NCI-H146 (cell line): ENCODE measurements around the gene NDUFS8.
A peak's percentile ranks its signal among the peaks of the same experiment; 100 is the strongest.

Experiments
- DNase-seq: peaks from one replicate; lab custom pipeline; 2025; lab: John Stamatoyannopoulos, UW

The NDUFS8 gene

DNA sequence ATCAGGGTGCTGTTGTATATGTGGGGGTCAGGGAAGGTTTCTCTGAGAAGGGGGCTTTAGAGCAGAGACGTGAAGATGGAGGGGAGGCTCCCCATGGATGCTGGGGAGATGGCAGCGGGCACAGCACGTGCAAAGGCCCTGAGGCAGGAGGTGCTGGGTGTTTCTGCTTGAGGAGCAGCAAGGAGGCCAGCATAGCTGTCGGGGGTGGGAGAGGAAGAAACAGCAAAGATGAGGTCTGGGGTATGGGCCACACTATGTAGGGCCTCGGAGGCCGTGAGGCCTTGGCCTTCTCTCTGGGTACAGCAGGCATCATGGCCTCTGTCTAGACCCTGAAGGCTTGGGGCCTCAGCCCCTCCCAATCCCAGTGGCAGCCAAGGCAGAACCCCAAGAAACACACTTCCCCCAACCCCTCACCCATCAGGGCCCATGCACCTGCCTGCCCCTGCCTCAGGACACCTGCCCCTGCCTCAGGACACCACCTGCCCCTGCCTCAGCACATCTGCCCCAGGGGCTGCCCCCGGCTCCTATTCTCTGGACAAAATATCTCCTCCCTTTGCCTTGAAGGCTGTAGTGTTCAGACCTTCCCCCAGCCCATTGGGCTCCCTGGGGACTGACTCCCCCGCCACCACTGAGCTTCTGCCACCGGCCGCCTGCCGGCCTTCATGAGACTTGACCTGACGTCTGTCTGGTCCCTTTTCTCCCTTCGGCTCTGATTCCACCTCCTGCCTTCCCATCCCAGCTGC lies 14.1 kb upstream of the NDUFS8 start:
- peak; percentile 42 for DNase-seq

DNA sequence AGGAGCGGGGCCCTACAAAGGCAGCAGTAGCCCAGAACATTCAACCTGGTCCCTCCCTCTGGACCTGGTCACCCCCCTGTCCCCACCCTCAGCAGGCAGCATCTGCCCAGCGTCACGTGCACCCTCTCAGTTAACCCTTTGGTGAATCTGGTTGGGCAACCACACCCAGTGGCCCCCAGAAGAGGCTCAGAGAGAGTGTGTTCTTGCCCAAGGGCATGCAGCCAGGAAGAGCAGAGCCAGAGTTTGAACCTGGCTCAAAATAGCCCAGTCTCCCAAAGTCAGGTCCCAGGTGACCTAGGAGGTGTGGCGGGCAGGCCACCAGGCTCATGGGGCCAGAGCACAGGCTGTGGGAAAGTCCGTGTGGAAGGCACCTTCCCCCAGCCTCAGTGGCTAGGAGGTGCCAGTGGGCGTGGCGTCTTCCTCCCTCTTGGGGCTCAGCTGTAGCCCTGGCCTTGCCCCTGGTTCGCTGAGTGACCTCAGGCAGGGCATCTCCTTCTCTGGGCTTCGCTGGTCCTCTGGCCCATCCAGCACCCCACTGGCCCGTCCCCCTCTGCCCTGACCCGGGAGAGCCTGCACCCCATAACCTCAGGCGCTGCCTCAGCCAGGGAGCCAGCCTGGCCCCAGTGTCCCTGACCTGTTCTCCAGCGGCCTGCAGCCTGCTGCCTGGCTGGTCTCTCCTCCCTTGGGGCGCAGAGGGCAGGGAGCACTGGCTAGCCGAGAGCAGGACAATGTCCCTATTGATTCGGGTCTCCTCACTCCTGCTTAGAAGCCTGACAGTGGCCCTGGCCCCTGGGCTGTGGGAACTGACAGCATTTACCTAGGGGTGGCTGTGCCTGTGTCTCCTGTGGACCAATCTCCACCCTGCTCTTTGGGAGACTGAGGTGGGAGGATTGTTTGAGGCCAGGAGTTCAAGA lies 13.3 kb upstream of the NDUFS8 start:
- DNase-seq: no peak

DNA sequence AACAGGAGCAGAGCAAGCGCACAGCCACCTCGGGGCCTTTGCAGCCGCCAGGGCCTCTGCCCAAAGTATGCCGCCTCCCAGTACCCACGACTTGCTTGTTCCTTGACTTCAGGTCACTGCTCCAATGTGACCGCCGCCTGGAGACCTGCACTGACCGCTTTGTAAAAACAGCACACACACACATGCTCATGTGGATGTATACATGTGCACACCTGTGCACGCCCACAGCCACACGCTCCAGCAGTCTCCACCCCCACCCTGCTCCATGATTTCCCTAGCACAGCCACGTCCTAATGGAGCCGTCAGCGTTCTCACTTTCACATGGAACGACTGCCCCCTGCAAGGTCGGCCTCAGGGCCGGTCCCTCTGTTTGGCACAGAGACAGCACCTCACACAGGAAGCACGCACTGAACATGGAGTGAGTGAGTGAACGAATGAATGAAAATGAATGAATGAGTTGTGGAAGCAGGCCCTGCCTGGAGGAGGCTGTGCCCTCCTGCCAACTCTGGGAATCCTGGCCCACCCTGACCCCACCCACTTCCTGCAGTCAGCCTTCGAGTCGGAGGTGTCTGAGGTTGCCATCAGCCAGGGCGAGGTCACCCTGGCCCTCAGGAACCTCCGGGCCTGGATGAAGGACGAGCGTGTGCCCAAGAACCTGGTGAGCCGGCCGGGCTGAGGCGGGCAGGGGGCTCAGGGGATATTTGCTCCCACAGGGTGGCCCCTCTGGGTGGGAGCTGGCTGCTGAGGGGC lies 12.3 kb upstream of the NDUFS8 start:
- DNase-seq: no peak

DNA sequence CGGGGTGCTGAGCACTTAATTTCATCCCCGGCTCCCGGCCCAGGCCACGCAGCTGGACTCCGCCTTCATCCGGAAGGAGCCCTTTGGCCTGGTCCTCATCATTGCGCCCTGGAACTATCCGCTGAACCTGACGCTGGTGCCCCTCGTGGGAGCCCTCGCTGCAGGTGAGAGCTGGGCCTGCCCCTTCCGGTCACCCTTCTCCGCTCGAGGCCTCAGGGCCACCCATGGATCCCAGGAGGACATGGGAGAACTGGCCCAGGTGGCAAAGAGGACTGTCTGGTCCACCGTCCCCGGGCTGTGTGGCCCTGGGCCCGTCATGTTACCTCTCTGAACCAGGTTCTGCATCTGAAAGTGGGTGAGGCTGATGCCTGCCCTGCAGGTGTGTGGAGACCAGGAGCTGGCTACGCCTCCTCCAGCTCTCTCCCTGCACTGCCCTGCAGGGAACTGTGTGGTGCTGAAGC lies 11.7 kb upstream of the NDUFS8 start:
- no peak for DNase-seq

DNA sequence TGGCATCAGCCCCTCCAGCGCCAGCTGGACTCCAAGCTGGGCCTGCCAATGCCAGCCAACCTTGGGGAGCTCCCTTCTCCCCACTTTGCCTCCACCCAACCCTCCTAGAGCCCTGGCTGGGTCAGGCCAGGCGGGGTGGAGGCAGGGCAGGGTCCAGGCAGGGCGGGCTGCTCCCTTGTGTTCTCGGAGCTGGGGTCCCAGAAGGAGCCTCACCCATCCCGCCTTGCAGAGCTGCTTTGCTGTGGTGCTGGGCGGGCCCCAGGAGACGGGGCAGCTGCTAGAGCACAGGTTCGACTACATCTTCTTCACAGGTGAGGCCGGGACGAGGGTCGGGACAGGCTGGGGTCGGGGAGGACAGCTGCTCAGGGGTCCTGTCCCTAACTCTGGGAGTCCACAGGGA lies 11.0 kb upstream of the NDUFS8 start:
- DNase-seq: no peak

DNA sequence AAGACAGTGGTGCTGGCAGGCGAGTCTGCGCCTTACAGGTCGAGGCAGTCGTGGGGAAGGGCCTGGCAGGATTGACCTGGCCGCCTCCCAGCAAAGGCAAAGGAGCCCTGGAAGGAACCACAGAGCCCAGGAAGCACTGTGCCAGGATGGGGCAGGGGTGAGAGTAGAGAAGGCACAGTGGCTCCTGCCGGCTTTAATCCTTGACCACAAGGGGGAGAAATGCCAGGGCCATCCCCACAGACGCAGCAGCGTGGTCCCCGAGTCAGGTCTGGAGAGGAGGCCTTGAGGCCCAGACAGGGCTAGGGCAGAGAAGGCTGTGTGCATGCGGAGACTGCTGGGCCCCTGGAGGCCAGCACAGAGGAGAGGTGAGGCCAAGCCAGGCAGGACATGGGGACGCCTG lies 9.9 kb upstream of the NDUFS8 start:
- no peak for DNase-seq

DNA sequence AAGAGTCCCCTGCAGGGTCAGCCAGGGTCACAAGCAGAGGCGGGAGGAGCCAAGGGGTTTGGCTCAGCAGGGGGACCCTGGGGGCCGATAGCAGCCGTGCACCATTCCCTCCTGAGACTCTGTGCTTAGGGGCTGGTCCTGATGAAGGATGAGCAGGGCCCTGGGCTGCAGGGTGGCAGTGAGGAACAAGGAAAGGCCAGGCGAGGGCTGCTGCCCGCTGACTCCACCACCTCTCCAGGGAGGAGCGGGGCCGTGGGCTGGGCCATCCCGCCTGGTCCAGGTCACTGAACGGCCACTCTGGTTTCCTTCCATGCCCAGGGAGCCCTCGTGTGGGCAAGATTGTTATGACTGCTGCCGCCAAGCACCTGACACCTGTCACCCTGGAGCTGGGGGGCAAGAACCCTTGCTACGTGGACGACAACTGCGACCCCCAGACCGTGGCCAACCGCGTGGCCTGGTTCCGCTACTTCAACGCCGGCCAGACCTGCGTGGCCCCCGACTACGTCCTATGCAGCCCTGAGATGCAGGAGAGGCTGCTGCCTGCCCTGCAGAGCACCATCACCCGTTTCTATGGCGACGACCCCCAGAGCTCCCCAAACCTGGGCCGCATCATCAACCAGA lies 9.2 kb upstream of the NDUFS8 start:
- DNase-seq: peak; percentile 40

DNA sequence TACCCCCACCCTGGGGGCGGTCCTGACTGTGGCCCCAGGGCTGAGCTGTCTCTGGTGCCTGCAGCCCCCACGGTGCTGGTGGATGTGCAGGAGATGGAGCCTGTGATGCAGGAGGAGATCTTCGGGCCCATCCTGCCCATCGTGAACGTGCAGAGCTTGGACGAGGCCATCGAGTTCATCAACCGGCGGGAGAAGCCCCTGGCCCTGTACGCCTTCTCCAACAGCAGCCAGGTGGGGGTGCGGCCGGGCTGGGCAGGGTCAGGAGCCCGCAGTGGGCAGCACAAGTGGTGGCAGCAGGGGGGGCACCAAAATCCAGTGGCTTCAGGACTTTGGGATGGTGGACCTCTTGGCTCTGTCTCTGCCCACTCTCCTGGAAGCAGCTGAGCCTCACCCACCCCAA lies 8.0 kb upstream of the NDUFS8 start:
- no peak for DNase-seq

DNA sequence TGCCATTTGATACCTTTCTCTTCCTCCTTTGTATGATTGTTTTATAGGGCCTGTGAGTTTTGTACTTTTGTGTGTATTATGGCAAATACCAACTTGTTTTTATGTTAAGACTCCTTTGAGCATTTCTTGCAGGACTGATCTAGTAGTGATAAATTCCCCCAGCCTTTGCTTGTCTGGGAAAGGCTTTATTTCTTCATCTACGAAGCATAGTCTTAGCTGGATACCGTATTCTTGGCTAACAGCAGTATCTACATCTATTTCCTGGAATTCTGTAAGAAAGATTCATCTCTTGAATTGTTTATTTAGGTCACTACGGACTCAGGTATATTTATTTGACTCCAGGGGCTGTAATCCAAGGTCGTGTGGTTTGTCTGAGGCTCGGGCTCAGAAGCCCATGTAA lies 6.0 kb upstream of the NDUFS8 start:
- DNase-seq: no peak

DNA sequence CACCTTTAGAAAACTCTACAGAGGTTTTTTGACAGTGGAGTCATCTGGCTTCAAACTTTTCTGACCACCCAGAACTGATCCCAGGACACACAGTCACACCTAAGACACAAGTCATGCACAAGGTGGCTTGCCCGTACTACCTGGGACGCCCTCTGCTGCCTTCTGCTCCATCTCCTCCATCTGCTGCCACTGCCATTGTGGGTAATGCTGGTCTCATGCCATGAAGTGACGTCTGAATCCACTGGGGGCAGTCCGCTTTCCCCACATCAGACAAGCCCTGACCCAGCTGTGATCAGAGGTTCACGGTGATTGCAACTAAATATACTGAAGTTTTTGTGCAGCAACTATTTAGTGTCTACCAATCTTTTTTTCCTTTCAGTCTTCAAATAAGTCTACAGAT lies 5.4 kb upstream of the NDUFS8 start:
- no peak for DNase-seq

DNA sequence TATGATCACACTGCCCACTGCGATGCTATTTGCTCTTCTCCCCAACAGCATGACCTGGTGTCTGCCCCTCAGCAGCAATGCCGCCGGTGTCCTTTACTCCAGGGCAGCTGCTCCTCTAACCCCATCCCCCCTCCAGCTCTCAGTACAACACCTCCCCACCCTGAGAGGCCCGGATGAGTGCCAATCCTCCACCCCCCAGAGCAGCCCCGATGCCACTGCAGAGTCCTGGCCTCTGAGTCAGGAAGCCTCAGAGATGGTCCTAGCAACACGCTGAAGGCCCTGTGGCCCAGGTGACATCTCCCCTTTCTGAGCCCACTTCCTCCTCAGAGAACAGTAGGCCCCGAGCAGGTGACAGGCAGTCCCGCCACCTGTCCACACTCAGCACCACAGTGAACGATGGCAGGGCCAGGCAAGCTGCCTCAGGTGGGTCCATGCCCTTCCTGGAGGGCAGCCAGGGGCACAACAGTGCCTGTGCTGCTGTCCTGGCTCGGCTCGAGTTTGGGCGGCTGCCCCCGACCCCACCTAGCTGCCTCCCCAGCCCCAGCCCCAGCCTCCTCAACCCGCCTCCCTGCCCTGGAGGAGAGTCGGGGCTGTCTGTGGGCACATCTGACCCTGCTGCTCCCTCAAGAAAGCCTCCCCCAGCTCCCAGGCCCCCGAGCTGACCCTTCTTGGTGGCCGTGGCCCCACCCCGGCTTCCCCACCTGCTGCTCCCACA lies 3.9 kb upstream of the NDUFS8 start:
- DNase-seq: no peak

DNA sequence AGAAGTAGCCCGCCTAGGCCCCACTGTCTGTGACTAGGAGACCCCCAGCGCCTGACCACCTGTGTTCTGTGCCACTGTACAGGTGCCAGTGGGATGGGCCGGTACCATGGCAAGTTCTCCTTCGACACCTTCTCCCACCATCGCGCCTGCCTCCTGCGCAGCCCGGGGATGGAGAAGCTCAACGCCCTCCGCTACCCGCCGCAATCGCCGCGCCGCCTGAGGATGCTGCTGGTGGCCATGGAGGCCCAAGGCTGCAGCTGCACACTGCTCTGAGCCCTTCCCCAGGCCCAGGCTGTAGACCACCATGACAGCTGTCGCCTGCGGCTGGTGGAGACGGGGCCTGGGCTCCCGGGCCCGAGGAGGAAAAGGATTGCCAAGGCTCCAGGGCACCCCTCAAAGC lies 2.8 kb upstream of the NDUFS8 start:
- no peak for DNase-seq

DNA sequence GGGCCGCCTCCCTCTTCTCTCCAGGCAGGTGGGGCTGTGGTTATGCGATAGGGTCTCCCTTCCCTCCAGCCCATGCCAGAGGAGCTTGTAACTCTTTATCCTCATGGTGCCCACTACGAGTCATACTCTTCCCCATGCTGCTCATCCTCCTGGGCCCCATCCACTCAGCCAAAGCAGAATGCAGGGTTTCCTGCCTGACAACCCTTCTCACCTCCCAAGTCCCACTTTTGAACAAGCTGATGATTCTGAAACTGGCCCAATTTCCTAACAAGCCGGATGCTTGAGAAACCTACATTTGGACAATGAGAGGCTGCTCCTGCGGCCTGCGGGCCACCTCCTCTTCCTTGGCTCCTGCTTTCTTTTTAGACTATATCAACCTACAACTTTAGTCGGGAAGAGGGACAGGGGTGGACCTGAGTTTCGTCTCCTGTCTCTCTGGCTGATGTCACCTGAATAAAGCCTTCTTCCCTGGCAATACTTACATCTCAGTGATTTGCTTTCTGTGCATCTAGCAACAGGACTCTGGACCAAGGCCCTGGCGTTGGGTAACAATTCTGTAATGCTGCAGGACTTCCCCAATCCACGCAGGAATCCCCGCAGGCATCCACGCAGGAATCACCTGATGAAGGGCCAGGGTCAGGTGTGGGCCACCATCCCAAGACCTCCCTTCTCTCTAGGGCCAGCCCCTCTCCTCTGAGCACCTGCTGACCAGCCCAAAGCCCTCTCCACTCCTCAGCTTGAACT lies 1.5 kb upstream of the NDUFS8 start:
- no peak for DNase-seq

DNA sequence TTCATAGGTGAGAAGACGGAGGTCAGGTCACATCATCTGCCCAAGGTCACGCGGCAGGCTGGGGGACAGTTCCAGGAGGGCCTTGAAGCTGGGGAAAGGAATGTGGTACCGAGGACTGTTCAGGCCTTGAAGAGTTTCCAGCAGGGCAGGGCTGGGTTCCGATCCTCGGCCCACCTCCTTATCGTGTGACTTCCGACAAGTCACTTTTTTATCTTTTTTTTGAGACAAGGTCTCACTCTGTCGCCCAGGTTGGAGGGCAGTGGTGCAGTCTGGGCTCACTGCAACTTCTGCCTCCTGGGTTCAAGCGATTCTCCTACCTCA lies 623 bp downstream of the NDUFS8 start:
- DNase-seq: no peak

DNA sequence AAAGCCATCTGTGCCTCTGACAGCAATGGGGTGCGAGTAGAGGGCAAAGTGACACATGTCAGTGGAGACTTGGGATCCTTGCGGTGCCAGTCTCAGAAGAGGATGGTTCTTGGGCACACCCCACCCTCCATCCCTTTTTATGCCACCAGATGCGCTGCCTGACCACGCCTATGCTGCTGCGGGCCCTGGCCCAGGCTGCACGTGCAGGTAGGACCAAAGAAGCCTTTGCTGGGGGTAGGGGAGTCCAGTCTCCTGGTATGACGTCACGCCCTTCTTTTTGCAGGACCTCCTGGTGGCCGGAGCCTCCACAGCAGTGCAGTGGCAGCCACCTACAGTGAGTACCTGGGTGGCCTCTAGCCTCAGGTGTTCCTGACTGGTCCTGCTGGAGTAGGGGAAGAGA lies 1.5 kb downstream of the NDUFS8 start:
- no peak for DNase-seq

DNA sequence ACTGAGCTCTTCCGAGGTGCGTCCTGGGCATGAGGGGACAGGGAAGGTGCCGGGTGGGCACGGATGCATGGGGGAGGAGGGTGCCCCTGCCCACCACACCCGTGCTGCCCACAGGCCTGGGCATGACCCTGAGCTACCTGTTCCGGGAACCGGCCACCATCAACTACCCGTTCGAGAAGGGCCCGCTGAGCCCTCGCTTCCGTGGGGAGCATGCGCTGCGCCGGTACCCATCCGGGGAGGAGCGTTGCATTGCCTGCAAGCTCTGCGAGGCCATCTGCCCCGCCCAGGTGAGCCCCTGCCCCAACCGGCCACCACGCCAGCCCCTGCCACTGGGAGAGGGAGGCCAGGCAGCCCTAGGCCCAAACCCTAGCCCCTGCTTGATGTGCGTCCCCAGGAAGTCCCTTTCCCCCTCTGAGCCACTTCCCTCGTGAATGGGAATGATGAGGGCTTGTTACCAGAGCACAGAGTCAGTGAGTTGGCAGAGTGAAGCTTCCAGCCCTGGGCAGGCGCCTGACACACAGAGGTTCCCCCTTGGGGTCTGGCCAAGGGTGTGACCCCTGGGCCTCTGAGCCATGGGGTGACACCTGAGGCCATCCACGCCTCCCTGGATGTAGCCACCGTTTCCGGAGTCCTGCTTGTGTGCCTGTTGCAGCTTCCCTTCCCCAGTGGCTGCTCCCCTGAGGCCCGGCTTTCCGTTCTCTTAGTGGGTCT lies 2.7 kb downstream of the NDUFS8 start:
- no peak for DNase-seq

DNA sequence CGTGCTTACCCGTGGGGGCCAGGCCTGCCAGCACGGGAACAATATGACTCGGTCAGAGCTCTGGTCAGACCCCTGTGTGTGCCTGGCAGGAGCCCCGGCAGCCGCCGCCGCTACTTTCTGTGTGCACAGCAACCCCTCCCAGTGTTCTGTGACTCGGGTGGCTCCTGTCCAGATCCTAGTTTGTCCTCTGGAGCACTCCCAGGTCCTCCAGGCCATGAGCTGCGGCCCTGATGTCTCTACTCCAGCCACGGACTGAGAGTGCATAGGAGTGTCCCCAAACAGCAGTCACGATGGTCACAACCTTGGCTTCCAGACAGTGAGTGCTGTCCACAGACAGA lies 3.2 kb downstream of the NDUFS8 start:
- DNase-seq: no peak

DNA sequence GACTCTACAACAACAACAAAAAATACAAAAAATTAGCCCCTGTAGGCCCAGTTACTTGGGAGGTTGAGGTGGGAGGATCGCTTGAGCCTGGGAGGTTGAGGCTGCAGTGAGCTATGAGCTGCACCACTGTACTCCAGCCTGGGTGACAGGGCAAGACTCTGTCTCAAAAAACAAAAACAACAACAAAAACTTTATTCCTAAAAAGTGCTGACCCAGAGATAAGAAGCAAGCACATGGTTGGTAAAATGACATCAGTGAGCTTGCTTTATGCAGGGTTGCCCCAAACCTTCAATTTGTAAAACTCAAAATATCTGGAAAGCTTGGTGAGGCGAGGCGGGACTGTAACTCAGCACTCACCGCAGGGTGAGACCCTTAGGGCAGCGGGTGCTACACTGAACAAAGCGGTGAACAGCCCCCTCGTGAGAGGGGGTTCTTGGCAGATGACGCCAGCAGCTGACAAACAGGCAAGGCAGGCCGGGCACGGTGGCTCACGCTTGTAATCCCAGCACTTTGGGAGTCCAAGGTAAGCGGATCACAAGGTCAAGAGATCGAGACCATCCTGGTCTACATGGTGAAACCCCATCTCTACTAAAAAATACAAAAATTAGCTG lies 4.9 kb downstream of the NDUFS8 start:
- no peak for DNase-seq

DNA sequence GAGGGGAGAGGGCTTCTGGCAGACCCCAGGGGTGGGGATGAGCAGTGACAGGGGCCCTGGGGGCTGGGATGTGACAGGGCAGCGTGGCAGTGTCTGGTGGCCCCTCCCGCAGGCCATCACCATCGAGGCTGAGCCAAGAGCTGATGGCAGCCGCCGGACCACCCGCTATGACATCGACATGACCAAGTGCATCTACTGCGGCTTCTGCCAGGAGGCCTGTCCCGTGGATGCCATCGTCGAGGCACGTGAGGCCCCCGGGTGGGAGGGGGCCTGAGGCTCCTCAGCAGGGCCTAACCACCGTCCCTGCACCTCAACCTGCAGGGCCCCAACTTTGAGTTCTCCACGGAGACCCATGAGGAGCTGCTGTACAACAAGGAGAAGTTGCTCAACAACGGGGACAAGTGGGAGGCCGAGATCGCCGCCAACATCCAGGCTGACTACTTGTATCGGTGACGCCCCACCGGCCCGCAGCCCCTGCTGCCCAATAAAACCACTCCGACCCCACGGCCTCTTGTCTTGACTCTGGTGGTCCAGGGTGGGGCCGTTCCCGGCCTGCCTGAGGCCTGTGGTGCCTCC lies 5.7 kb downstream of the NDUFS8 start:
- DNase-seq: no peak
